GM12875 (cell line): ENCODE results near the gene MRTFA.

Experiments used
- H3K4me3 ChIP-seq: one replicate; pipeline ENCODE4 v1.5.1; 2011; ENCODE audit warnings: low read depth, low read length, control low read depth
- TF ChIP-seq, protein P1 (sequence below): IDR thresholded peaks from 2 replicates; pipeline ENCODE4 v1.5.1; 2011; ENCODE audit warnings: low read depth, mild to moderate bottlenecking, control low read depth, inconsistent platforms, low read length, moderate library complexity, borderline replicate concordance; ENCODE audit not compliant: insufficient read depth

The MRTFA gene

DNA sequence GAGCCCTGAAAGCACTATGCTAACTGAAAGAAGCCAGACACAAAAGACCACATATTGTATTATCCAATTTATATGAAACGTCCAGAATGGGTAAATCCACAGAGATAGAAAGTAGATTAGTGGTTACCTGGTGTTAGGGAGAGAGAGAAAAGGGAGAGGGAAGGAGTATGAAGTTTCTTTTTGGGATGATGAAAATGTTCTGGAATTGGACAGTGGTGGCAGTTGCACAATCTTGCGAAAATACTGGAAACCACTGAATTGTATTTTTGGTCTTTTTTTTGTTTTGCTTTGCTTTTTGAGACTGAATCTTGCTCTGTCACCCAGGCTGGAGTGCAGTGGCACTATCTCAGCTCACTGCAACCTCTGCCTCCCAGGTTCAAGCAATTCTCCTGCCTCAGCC is 63.5 kb downstream of the MRTFA start:
- no peak overlapping the region for H3K4me3 ChIP-seq
- TF ChIP-seq, protein P1, sequence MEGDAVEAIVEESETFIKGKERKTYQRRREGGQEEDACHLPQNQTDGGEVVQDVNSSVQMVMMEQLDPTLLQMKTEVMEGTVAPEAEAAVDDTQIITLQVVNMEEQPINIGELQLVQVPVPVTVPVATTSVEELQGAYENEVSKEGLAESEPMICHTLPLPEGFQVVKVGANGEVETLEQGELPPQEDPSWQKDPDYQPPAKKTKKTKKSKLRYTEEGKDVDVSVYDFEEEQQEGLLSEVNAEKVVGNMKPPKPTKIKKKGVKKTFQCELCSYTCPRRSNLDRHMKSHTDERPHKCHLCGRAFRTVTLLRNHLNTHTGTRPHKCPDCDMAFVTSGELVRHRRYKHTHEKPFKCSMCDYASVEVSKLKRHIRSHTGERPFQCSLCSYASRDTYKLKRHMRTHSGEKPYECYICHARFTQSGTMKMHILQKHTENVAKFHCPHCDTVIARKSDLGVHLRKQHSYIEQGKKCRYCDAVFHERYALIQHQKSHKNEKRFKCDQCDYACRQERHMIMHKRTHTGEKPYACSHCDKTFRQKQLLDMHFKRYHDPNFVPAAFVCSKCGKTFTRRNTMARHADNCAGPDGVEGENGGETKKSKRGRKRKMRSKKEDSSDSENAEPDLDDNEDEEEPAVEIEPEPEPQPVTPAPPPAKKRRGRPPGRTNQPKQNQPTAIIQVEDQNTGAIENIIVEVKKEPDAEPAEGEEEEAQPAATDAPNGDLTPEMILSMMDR = no peak

DNA sequence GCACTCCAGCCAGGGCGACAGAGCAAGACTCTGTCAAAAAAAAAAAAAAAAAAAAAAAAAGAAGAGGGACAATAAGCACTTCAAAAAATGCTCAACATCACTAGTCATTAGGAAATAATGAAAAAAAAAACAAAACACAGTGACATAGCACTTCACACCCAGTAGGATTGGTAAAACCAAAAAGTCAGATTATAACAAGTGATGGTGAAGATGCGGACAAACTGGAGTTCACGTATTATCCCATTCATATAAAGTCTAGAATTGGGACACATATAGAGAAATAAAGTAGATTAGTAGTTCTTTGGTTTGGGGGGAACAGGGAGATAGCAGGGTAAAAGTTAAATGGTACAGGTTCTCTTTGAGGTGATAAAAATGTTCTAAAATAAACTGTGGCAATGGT is 64.6 kb downstream of the MRTFA start:
- H3K4me3 ChIP-seq = no peak overlapping the region
- TF ChIP-seq, protein P1 = no peak

DNA sequence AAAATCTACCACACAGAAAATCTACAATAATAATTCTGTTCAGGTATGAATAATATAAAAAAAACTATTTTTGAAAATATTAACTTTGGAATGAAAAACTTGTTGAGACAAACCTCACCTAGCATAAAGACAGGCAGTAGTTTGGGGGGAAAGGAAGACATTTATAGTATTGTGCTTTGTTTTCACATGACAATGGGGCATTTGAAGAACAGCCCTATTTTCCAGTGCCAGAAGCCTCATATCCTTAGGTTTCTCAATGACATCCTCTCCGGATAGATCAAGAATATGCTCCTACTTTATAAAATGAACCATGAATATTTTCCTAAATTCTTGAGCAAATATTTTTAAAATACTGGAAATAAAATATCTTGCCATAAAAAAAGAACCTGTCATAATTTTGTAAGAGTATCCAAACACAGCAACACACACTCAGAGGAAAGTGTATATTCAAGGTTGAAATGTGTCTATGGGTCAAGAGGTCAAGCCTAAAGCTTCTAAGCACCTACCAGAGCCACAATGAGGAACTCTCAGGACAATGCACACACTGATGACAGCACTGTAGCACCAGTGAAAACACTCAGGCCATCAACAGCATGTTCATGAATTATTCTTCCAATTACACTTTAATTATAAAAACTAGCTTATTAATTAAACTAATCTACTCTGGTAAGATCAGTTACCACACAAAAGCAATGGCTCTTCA is 68.7 kb downstream of the MRTFA start:
- no peak overlapping the region for H3K4me3 ChIP-seq
- TF ChIP-seq, protein P1 = no peak

DNA sequence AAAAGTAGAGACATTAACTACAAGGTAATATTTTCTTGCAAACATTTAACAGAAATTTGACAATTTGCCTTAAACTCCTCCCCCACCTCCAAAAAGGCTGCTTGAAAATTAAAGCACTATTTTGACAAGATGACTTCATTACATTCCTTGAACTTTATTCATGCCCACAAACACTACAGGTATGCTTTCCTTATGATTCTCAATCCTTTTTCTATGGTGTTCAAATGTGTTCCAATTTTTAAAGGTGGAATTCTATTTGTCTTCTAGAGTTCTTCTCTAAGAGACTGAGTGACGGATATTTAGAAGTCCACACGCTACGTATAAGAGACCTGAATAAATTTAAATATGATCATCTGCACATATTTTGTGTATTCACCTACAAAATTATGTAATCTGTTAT is 69.4 kb downstream of the MRTFA start:
- H3K4me3 ChIP-seq = no peak overlapping the region
- TF ChIP-seq, protein P1 = no peak

DNA sequence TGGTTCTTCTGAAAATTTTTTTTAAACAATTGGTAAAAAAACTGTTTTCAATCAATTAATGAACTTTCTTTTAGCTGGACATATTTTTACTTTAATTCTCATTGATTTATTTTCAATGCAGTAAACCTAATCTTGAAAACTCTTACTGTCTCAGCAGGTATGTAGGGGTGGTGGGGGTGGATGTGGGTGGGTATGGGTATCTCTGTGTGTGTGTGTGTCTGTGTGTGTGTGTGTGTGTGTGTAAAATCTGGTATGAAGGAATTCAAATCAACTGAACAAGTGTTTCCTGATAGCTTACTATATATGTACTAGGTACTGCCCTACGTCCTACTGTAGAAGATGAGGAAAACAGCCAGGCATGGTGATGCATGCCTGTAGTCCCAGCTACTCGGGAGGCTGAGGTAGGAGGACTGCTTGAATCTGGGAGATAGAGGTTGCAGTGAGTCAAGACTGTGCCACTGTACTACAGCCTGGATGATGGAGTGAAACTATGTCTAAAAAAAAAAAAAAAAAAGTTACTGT is 75.5 kb downstream of the MRTFA start:
- TF ChIP-seq, protein P1 = no peak
- no peak overlapping the region for H3K4me3 ChIP-seq

DNA sequence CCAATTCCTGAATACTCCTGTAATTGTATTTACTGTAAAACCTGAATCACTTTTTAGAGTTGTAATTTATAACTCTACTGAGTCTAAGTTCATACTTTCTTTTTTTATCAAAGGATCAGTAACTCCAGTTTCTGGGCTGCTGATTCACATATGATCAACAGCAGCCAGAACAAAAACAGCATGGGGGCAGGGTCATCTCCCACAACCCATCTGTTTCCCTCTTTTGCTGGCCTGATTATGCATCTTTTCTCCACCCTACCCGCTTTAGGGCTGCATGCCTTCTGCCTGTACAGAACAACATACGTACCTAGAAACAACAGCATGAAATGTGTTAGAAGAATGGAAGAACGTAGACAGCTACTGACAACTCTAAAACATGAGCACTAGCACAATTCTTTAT is 76.0 kb downstream of the MRTFA start:
- TF ChIP-seq, protein P1 = no peak
- no peak overlapping the region for H3K4me3 ChIP-seq

DNA sequence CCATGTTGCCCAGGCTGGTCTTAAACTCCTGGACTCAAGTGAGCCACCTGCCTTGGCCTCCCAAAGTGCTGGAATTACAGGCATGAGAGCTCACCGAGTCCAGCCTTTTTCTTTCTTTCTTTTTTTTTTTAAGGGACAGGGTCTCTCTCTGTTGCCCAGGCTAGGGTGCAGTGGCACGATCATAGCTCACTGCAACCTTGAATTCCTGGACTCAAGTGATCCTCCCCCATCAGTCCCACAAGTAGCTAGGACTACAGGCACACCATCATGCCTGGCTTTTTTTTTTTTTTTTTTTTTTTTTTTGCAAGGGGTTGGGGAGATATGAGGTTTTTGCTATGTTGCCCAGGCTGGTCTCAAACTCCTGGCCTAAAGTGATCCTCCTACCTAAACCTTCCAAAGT is 78.5 kb downstream of the MRTFA start:
- TF ChIP-seq, protein P1 = no peak
- H3K4me3 ChIP-seq = no peak overlapping the region
